Measurements from ENCODE around the gene FAM184B. TPM values are rescaled to one million over a fixed set of nuclear protein-coding genes. Genes with fewer than 3 reads are reported as not detected.
"Not testable (repeated sequence)": the region's sequence is repeated elsewhere in the genome, so short reads cannot be mapped to it uniquely, and the experiment has no call there.

Gene FAM184B
- polyA plus RNA-seq, 1 donor: 0.04 TPM

DNA sequence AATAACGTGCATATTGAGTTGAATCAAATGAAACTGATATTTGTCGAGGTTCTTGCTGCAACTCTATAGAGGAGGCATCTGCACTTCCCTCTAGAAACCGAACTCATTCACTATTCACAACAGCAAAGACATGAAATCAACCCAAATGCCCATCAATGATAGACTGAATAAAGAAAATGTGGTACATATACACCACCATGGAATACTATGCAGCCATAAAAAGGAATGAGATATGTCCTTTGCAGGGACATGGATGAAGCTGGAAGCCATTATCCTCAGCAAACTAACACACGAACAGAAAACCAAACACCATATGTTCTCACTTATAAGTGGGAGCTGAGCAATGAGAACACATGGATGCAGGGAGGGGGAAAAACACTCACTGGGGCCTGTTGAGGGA lies 96.8 kb downstream of the FAM184B start:
- H3K4me3 ChIP-seq (ENCODE audit: low read length); H3K27me3 ChIP-seq (ENCODE audit: control insufficient read depth, insufficient read depth, low read length); H3K9me3 ChIP-seq (ENCODE audit: control insufficient read depth, low read depth, low read length); H3K4me1 ChIP-seq (ENCODE audit: control insufficient read depth, insufficient read depth, low read length); DNase-seq; H3K27ac ChIP-seq (ENCODE audit: low read length); H3K36me3 ChIP-seq (ENCODE audit: control insufficient read depth, insufficient read depth, low read length): not testable (repeated sequence)
- no CpG with 5 or more reads among the region's 4 CpGs for WGBS (ENCODE audit: insufficient coverage, low lambda C conversion rate)

DNA sequence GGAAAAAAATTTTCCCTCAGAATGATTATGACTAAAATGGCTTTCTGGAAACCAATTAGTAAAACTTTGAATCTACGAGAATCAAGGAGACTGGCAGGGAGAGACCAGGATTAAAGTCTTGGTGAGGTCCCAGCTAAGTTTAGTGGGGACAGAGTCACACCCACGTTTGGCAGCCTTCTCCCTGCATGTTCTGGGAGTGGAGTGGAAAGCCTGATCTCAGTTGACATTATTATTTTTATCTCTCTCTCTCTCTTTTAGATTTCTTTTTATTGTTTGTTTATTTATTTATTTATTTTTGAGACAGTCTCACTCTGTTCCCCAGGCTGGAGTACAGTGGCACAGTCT lies 99.2 kb downstream of the FAM184B start:
- Histone ChIP-seq H3K27ac (ENCODE audit: low read length) (no peak overlapping the region), H3K36me3 (ENCODE audit: control insufficient read depth, insufficient read depth, low read length) (no peaks in the 10 kb centered on the region), H3K9me3 (ENCODE audit: control insufficient read depth, low read depth, low read length) (no peaks in the 10 kb centered on the region), H3K4me1 (ENCODE audit: control insufficient read depth, insufficient read depth, low read length) (no peaks in the 10 kb centered on the region), H3K27me3 (ENCODE audit: control insufficient read depth, insufficient read depth, low read length) (no peaks in the 10 kb centered on the region), H3K4me3 (ENCODE audit: low read length) (no peak overlapping the region)
- no CpG with 5 or more reads among the region's 2 CpGs for WGBS (ENCODE audit: insufficient coverage, low lambda C conversion rate)
- DNase-seq: no peak

DNA sequence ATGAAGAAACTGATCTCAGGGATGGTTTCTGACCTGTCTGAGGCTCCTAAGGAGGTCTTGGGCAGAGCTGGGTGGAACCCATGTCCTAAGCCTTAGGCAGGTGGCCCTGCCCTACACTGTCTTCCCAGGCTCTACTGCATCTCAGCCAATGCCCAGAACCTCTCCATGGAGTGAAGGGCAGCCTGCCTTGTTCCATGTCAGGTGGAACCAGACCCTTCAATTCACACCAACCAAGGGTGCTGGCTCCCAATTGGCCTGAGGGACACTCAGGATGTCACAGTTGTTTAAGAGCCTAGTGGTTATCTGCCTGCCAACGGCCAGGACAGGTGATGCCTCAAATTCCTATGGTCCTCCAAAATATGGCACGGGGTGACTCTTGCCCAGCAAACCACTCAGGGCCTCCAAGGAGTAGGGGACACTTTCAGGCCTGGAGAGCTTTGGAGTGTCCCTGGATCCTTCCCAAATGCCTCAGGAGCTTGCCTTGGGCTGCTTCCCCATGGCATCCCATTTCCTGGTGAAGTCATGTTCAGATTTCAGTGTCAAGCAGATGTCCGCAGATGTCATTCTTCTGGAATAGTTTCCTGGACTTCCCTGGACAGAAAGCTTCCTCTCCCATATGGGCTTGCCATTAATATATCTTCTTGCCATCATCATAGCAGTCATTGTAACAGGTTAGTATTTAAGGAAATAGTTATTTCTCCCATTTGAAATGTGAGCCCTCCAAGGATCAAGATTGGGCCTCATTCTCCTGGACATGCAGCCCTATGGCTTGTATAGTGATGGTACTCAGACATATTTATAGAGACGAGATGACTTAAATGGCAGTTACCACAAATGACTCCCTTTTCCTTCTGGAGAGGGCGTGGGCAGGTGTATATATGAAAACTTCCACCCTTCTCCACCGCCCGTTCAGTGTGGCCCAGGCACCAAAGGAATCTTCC lies 99.9 kb downstream of the FAM184B start:
- H3K4me3 ChIP-seq (ENCODE audit: low read length): no peak overlapping the region
- no CpG with 5 or more reads among the region's 7 CpGs for WGBS (ENCODE audit: insufficient coverage, low lambda C conversion rate)
- DNase-seq: no peak

DNA sequence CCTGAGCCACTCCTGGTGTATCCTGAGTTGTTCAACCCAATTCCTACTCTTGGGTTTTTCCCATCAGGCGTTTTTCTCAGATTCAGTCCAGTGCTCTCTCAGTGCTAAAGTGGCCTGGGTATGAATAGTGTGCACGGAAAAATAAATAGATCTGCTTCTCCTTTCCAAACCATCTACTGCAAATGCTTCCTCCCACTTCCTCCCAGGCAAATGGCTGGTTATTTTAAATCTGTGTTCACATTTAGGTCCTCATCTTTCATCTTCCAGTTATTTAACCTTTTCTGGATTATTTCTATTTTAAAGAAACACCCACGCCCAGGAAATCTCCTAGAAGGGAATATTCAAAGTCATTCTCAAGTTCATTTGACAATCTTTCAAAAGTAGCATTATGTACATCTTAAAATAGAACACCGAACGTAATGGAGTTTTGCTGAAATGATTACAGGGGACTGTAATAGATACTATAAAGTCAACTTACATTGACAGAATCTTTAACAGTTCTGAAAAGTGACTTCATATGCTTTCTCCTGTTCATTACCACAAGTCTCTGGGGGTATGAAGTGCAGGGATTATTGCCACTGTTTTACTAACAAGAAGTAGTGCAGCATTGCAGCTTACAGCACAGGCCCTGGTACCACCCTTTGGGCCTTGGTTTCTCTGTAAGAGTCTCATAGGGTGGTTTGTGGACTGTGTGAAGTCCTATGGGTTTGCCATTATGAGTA lies 100.7 kb downstream of the FAM184B start:
- 72% methylated on average over 3 of the region's 5 CpGs for WGBS (ENCODE audit: insufficient coverage, low lambda C conversion rate)
- DNase-seq: no peak

More for the DNA sequence above, 99.9 kb downstream of the FAM184B start:
- Histone ChIP-seq H3K27me3 (ENCODE audit: control insufficient read depth, insufficient read depth, low read length) (no peaks in the 10 kb centered on the region), H3K36me3 (ENCODE audit: control insufficient read depth, insufficient read depth, low read length) (no peaks in the 10 kb centered on the region), H3K27ac (ENCODE audit: low read length) (no peak overlapping the region), H3K9me3 (ENCODE audit: control insufficient read depth, low read depth, low read length) (no peaks in the 10 kb centered on the region), H3K4me1 (ENCODE audit: control insufficient read depth, insufficient read depth, low read length) (no peaks in the 10 kb centered on the region)

DNA sequence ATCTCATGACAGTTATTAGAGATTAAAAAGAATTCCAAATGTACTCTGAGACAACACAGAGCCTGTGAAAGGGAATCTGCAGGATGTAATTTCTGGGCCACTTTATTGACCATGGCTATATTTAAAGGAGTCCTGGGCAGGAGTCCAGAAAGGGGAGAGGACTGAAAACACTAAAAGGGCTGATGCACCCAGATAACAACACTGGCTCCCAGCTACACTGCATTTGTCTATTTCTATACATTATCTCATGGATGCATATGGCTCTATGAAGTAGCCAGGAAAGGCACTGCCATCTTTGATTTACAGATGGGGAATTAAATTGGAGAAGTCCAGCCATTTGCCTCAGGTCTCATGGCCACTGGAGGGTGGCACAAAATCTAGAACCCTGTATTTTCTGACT lies 111.0 kb downstream of the FAM184B start:
- no peaks in the 10 kb centered on the region for H3K9me3 ChIP-seq (ENCODE audit: control insufficient read depth, low read depth, low read length)
- peaks cover 4% of the 10 kb centered on the region for H3K27me3 ChIP-seq (ENCODE audit: control insufficient read depth, insufficient read depth, low read length)
- no peak overlapping the region for H3K4me3 ChIP-seq (ENCODE audit: low read length)
- no peak for DNase-seq
- no peak overlapping the region for H3K27ac ChIP-seq (ENCODE audit: low read length)
- no peaks in the 10 kb centered on the region for H3K36me3 ChIP-seq (ENCODE audit: control insufficient read depth, insufficient read depth, low read length)
- no peaks in the 10 kb centered on the region for H3K4me1 ChIP-seq (ENCODE audit: control insufficient read depth, insufficient read depth, low read length)

More for the DNA sequence above, 100.7 kb downstream of the FAM184B start:
- no peak overlapping the region for H3K27ac ChIP-seq (ENCODE audit: low read length)
- H3K4me3 ChIP-seq (ENCODE audit: low read length): no peak overlapping the region
- no peaks in the 10 kb centered on the region for H3K27me3 ChIP-seq (ENCODE audit: control insufficient read depth, insufficient read depth, low read length)
- H3K9me3 ChIP-seq (ENCODE audit: control insufficient read depth, low read depth, low read length): no peaks in the 10 kb centered on the region
- H3K4me1 ChIP-seq (ENCODE audit: control insufficient read depth, insufficient read depth, low read length): no peaks in the 10 kb centered on the region
- H3K36me3 ChIP-seq (ENCODE audit: control insufficient read depth, insufficient read depth, low read length): no peaks in the 10 kb centered on the region

DNA sequence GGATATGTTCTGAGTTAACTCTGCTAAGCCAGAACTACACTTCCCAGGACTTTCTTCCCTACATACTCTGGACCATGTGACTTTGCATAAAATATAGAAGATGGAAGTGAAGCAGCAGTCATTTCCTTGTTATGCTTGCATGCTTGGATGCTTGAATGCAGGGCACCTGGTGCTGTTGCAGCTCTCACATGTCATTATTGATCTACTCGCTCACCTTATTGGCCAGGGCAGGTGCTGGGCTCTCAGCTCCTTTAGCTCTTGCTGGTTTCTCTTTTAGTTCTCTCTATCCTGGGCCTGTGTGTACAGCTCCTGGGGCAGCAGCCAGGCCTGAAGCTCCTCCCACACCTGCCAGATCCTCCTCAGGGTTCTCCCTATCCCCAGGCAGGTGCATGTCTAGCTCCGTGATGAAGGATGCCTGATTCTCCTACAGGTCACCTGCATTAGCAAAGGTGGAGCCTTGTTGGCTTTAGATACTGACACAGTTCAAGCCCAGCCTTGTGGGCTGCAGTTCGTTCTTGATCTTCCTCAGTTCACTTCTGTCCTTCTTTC lies 113.7 kb downstream of the FAM184B start:
- H3K4me1 ChIP-seq (ENCODE audit: control insufficient read depth, insufficient read depth, low read length): no peaks in the 10 kb centered on the region
- H3K36me3 ChIP-seq (ENCODE audit: control insufficient read depth, insufficient read depth, low read length): no peaks in the 10 kb centered on the region
- peaks cover 4% of the 10 kb centered on the region for H3K27me3 ChIP-seq (ENCODE audit: control insufficient read depth, insufficient read depth, low read length)
- WGBS (ENCODE audit: insufficient coverage, low lambda C conversion rate): no CpG with 5 or more reads among the region's 3 CpGs
- H3K27ac ChIP-seq (ENCODE audit: low read length): no peak overlapping the region
- DNase-seq: no peak
- H3K9me3 ChIP-seq (ENCODE audit: control insufficient read depth, low read depth, low read length): no peaks in the 10 kb centered on the region
- H3K4me3 ChIP-seq (ENCODE audit: low read length): no peak overlapping the region

DNA sequence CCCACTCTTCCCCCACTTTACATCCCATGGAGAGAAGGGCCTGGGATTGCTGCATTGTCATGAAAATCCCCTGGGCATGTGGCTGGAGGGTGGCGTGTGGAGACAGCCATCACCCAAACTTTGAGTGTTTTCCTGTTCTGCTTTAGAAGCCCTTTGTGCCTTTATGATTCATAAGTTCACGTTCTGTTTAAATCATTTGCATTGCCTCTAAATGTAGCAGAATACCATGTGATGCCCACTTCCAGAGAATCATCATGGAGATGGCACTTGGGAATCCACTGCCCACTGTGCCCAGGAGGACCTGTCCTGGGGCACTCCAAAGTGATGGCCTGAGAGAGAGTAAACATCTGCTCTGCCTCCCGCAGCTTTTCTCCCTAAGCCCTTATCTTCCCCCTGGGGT lies 114.2 kb downstream of the FAM184B start:
- no peak overlapping the region for H3K27ac ChIP-seq (ENCODE audit: low read length)
- no CpG with 5 or more reads among the region's 3 CpGs for WGBS (ENCODE audit: insufficient coverage, low lambda C conversion rate)

DNA sequence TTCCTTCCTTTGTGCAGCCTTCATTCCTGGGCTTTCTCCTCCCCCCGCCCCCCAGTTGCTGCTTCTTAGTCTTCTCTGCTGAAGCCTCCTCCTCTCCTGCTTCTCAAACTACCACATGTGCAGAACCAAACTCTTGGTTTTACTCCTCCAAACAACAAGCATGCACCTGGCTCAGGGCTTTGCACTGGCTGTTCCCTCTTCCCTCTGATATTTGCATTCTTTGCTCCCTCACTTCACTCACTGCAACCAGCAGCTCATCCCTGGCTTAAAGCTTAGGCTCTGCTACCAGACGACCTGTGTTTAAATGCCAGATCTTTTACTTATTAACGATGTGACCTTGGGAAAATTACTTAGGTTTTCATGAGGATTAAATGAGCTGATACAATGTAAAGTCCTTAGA lies 115.6 kb downstream of the FAM184B start:
- no peaks in the 10 kb centered on the region for H3K36me3 ChIP-seq (ENCODE audit: control insufficient read depth, insufficient read depth, low read length)
- H3K27me3 ChIP-seq (ENCODE audit: control insufficient read depth, insufficient read depth, low read length): no peaks in the 10 kb centered on the region
- H3K27ac ChIP-seq (ENCODE audit: low read length): no peak overlapping the region
- no peaks in the 10 kb centered on the region for H3K4me1 ChIP-seq (ENCODE audit: control insufficient read depth, insufficient read depth, low read length)
- DNase-seq: no peak
- H3K4me3 ChIP-seq (ENCODE audit: low read length): no peak overlapping the region
- no peaks in the 10 kb centered on the region for H3K9me3 ChIP-seq (ENCODE audit: control insufficient read depth, low read depth, low read length)
- WGBS (ENCODE audit: insufficient coverage, low lambda C conversion rate): 0% methylated on average over 1 of the region's 3 CpGs

More for the DNA sequence above, 114.2 kb downstream of the FAM184B start:
- H3K4me3 ChIP-seq (ENCODE audit: low read length): no peak overlapping the region
- H3K27me3 ChIP-seq (ENCODE audit: control insufficient read depth, insufficient read depth, low read length): peaks cover 4% of the 10 kb centered on the region
- H3K9me3 ChIP-seq (ENCODE audit: control insufficient read depth, low read depth, low read length): no peaks in the 10 kb centered on the region
- DNase-seq: no peak
- H3K4me1 ChIP-seq (ENCODE audit: control insufficient read depth, insufficient read depth, low read length): no peaks in the 10 kb centered on the region
- no peaks in the 10 kb centered on the region for H3K36me3 ChIP-seq (ENCODE audit: control insufficient read depth, insufficient read depth, low read length)

DNA sequence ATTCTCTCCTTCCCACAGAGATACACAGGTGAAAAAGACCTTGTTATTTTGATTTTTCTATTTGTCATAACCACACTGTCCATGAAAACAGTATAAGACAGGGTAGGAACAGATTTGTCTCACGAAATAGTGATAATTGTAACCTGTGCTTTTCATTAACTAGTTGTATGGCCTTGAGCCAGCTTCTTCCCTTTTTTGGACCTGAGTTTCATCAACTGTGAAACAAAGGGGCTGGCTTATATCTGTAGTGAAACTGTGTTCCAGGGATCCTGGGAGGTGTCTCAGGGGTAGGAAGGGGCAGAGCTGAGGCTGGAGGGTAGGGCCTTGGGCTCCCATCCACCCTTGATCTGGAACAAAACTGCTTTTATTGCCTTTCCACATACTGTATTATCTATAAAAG lies 116.1 kb downstream of the FAM184B start:
- DNase-seq: no peak
- WGBS (ENCODE audit: insufficient coverage, low lambda C conversion rate): 67% methylated on average over 1 of the region's 1 CpG
- Histone ChIP-seq H3K36me3 (ENCODE audit: control insufficient read depth, insufficient read depth, low read length) (no peaks in the 10 kb centered on the region), H3K9me3 (ENCODE audit: control insufficient read depth, low read depth, low read length) (no peaks in the 10 kb centered on the region), H3K4me1 (ENCODE audit: control insufficient read depth, insufficient read depth, low read length) (no peaks in the 10 kb centered on the region), H3K27ac (ENCODE audit: low read length) (no peak overlapping the region), H3K27me3 (ENCODE audit: control insufficient read depth, insufficient read depth, low read length) (no peaks in the 10 kb centered on the region), H3K4me3 (ENCODE audit: low read length) (no peak overlapping the region)

DNA sequence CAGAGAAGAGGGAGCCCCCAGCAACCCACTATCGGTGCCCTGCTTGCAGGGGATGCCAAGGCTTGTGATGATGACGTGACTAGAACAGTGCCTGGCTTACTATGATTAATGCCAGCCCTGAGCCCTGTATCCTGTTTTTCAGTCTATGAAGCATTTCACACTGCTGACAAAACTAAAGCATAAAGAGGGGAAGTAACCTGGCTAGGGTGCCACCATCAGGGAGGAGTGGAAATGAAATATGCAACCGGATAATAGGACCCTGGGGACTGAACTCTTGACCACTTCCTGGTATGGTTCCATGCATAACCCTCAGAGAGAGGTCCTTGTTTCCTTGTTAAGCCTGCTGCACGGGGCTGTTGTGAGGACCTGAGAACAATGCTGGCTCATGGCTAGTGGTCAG lies 116.7 kb downstream of the FAM184B start:
- DNase-seq: no peak
- Histone ChIP-seq H3K27me3 (ENCODE audit: control insufficient read depth, insufficient read depth, low read length) (no peaks in the 10 kb centered on the region), H3K4me1 (ENCODE audit: control insufficient read depth, insufficient read depth, low read length) (no peaks in the 10 kb centered on the region), H3K27ac (ENCODE audit: low read length) (no peak overlapping the region), H3K36me3 (ENCODE audit: control insufficient read depth, insufficient read depth, low read length) (no peaks in the 10 kb centered on the region), H3K9me3 (ENCODE audit: control insufficient read depth, low read depth, low read length) (no peaks in the 10 kb centered on the region), H3K4me3 (ENCODE audit: low read length) (no peak overlapping the region)
- WGBS (ENCODE audit: insufficient coverage, low lambda C conversion rate): no CpG with 5 or more reads among the region's 4 CpGs
